ENCODE data around the gene SMIM22.

SMIM22 gene

GRCh38 chr16:4762205-4762604 lies 33.0 kb upstream of the SMIM22 start:
- H2AFZ ChIP-seq (ENCODE audit: low read depth, low read length) = no peak overlapping the region
- H3K36me3 ChIP-seq (ENCODE audit: insufficient read depth, low read length) = peaks cover 55% of the 10 kb centered on the region
- H3K4me1 ChIP-seq (ENCODE audit: insufficient read depth, low read length) = peaks cover 10% of the 10 kb centered on the region
- H3K9me3 ChIP-seq (ENCODE audit: low read length) = no peaks in the 10 kb centered on the region
- no peaks in the 10 kb centered on the region for H3K27me3 ChIP-seq (ENCODE audit: insufficient read depth, low read length)
- no peak overlapping the region for H3K4me3 ChIP-seq (ENCODE audit: low read length)

GRCh38 chr16:4763791-4764190 lies 31.4 kb upstream of the SMIM22 start:
- H3K36me3 ChIP-seq (ENCODE audit: insufficient read depth, low read length) = peaks cover 46% of the 10 kb centered on the region
- H2AFZ ChIP-seq (ENCODE audit: low read depth, low read length) = no peak overlapping the region
- no peak overlapping the region for H3K4me3 ChIP-seq (ENCODE audit: low read length)
- H3K27me3 ChIP-seq (ENCODE audit: insufficient read depth, low read length) = no peaks in the 10 kb centered on the region
- H3K9me3 ChIP-seq (ENCODE audit: low read length) = no peaks in the 10 kb centered on the region
- peaks cover 14% of the 10 kb centered on the region for H3K4me1 ChIP-seq (ENCODE audit: insufficient read depth, low read length)

DNA sequence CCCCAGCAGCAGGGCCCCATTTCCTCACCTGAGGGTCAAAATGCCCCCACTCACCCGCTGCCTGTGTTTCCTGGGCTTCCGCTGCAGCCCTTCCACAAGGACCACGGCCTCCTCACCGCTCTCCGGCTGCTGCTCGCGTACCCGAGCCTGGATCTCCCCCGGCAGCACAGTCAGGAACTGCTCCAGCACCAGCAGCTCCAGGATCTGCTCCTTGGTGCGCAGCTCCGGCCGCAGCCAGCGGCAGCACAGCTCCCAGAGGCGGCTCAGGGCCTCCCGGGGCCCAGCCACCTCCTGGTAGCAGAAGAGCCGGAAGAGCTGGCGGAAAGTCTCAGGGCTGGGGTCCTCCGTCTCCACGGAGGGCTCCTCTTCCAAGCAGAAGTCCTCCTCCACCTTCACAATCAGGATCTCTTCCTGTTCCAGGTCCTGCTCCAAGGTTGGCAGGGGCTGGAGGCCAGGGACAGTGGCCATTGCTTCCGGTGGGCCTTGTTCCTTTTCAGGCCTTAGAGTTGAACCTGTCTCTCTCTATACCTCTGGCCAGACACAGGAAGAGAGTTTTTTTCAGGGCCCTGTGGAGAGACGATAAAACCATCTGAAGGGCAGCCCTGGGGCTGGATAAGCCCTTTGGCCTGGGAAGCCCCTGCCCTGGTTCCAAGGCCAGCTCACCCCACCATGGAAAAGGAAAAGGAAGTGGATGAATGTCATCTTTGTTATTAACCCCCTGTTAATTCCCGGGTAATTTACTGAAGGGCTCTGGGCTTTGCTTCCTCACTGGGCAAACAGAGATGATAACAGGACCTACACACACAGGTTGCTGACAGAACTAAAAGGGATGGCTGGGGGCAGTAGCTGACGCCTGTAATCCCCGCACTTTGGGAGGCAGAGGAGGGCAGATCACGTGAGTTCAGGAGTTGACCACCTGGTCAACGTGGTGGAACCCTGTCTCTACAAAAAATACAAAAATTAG lies 29.4 kb upstream of the SMIM22 start:
- Histone ChIP-seq H2AFZ (ENCODE audit: low read depth, low read length) (no peak overlapping the region), H3K36me3 (ENCODE audit: insufficient read depth, low read length) (peaks cover 30% of the 10 kb centered on the region), H3K4me3 (ENCODE audit: low read length) (peak overlapping the region; percentile 73)

DNA sequence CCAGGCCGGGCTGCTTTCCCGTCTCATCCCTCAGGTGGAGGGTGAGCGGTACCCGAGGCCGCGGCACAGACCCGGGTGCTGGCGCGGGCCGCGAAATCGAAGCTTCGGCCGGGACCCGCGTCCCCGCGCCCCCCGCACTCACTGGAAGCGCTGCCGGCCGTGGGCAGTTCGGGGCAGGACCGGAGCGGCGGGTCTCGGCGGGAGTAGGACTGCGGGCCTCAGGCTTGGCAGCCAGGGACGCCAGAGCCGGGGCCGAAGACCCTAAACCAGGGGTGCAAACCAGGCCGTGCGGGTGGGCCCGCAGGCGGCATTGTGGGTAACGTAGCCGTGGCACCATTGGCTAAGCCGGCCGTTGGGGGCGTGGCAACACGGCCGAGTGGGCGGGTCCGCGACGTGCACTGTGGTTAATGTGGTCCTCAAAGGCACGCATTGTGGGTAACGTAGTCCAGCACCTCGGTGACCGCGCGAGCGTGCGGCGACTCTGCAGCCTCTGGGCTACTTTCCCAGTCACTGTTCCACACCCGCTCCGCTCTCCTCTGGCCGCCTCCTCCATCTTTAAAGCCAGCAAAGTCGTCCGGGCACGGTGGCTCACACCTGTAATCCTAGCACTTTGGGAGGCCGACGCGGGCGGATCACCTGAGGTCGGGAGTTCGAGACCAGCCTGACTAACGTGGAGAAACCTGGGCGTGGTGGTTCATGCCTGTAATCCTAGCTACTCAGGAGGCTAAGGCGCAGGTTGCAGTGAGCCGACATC lies 28.1 kb upstream of the SMIM22 start, which contains the start of gene ZNF500:
Gene ZNF500, minus strand, starts transcription at position 288 of the 754 bp plus-strand sequence. CDS start 1,184 bp downstream, outside the sequence.
- Histone ChIP-seq H3K9me3 (ENCODE audit: low read length) (no peaks in the 10 kb centered on the region), H2AFZ (ENCODE audit: low read depth, low read length) (peak within 1 kb of the TSS; percentile 73), H3K27me3 (ENCODE audit: insufficient read depth, low read length) (no peaks in the 10 kb centered on the region), H3K4me3 (ENCODE audit: low read length) (peak within 1 kb of the TSS; percentile 73), H3K36me3 (ENCODE audit: insufficient read depth, low read length) (peaks cover 23% of the 10 kb centered on the region), H3K4me1 (ENCODE audit: insufficient read depth, low read length) (peaks cover 14% of the 10 kb centered on the region)

More for the DNA sequence above, 29.4 kb upstream of the SMIM22 start:
- Histone ChIP-seq H3K4me1 (ENCODE audit: insufficient read depth, low read length) (peaks cover 14% of the 10 kb centered on the region), H3K27me3 (ENCODE audit: insufficient read depth, low read length) (no peaks in the 10 kb centered on the region), H3K9me3 (ENCODE audit: low read length) (no peaks in the 10 kb centered on the region)

DNA sequence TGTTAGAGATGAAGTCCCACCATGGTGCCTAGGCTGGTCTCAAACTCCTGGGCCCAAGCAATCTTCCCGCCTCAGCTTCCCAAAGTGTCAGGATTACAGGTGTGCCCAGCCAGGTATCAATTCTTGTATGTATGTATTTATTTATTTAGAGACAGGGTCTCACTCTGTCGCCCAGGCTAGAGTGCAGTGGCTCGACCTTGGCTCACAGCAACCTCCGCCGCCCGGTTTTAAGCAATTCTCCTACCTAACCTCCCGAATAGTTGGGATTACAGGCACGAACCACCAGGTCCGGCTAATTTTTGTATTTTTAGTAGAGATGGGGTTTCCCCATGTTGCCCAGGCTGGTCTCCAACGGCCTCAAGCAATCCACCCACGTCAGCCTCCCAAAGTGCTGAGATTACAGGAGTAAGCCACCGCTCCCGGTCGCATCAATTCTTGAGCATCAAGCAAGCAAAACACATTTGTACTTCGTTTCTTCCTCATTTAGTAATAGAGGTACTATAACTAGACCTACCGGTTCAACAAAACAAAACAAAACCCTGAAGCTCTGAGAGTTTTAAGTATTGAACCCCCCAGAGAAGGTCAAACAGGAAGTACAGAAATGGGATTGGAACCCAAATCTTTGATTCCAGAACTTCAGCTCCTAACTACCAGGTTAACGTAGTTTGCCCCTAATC lies 27.2 kb upstream of the SMIM22 start:
- Histone ChIP-seq H3K27me3 (ENCODE audit: insufficient read depth, low read length) (no peaks in the 10 kb centered on the region), H3K4me3 (ENCODE audit: low read length) (peak overlapping the region; percentile 41), H3K9me3 (ENCODE audit: low read length) (no peaks in the 10 kb centered on the region)

GRCh38 chr16:4768549-4769305 lies 26.4 kb upstream of the SMIM22 start:
- Histone ChIP-seq H3K4me3 (ENCODE audit: low read length) (peak overlapping the region; percentile 41), H3K9me3 (ENCODE audit: low read length) (no peaks in the 10 kb centered on the region), H3K36me3 (ENCODE audit: insufficient read depth, low read length) (peaks cover 13% of the 10 kb centered on the region), H3K27me3 (ENCODE audit: insufficient read depth, low read length) (no peaks in the 10 kb centered on the region), H2AFZ (ENCODE audit: low read depth, low read length) (peak overlapping the region; percentile 50), H3K4me1 (ENCODE audit: insufficient read depth, low read length) (peaks cover 14% of the 10 kb centered on the region)

More for the DNA sequence above, 27.2 kb upstream of the SMIM22 start:
- Histone ChIP-seq H3K4me1 (ENCODE audit: insufficient read depth, low read length) (peaks cover 14% of the 10 kb centered on the region), H2AFZ (ENCODE audit: low read depth, low read length) (peak overlapping the region; percentile 50), H3K36me3 (ENCODE audit: insufficient read depth, low read length) (peaks cover 20% of the 10 kb centered on the region)

- H3K4me3 ChIP-seq (ENCODE audit: low read length) = peak overlapping the region; percentile 33
Observed at GRCh38 chr16:4769306-4769638, 25.9 kb upstream of the SMIM22 start.

DNA sequence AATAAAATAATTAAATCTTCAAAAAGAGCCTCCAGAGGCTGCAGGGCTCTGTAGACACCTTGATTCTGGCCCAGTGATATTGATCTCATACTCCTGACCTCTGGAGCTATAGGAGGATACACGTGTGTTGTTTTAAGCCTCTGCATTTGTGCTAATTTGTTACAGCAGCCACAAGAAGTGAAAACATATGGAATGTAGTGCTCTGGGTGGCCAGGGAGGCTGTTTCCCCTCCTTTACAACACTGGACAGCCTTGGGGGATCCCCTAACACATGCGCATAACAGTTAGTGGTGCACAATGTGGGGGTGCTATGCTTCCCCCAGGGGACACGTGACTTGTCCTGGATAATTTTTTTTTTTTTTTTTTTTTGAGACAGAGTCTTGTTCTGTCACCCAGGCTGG lies 23.5 kb upstream of the SMIM22 start:
- H3K36me3 ChIP-seq (ENCODE audit: insufficient read depth, low read length) = no peaks in the 10 kb centered on the region
- H3K4me1 ChIP-seq (ENCODE audit: insufficient read depth, low read length) = peaks cover 4% of the 10 kb centered on the region
- H2AFZ ChIP-seq (ENCODE audit: low read depth, low read length) = no peak overlapping the region
- H3K9me3 ChIP-seq (ENCODE audit: low read length) = peaks cover 5% of the 10 kb centered on the region
- no peak overlapping the region for H3K4me3 ChIP-seq (ENCODE audit: low read length)
- no peaks in the 10 kb centered on the region for H3K27me3 ChIP-seq (ENCODE audit: insufficient read depth, low read length)

More at GRCh38 chr16:4769306-4769638, 25.9 kb upstream of the SMIM22 start:
- Histone ChIP-seq H2AFZ (ENCODE audit: low read depth, low read length) (peak overlapping the region; percentile 50), H3K36me3 (ENCODE audit: insufficient read depth, low read length) (peaks cover 8% of the 10 kb centered on the region), H3K9me3 (ENCODE audit: low read length) (no peaks in the 10 kb centered on the region), H3K27me3 (ENCODE audit: insufficient read depth, low read length) (no peaks in the 10 kb centered on the region), H3K4me1 (ENCODE audit: insufficient read depth, low read length) (peaks cover 14% of the 10 kb centered on the region)

DNA sequence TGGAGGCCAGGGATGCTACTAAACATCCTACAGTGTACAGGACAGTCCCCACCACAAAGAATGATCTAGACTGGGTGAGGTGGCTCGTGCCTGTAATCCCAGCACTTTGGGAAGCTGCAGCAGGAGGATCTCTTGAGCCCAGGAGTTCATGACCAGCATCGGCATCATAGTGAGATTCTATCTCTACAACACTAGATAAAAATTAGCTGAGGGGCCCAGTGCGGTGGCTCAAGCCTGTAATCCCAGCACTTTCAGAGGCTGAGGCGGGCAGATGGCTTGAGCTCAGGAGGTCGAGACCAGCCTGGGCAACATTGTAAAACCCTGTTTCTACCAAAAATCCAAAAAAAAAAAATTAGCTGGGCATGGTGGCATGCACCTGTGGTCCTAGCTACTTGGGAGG lies 22.8 kb upstream of the SMIM22 start:
- Histone ChIP-seq H3K4me3 (ENCODE audit: low read length) (no peak overlapping the region), H3K9me3 (ENCODE audit: low read length) (peaks cover 5% of the 10 kb centered on the region), H2AFZ (ENCODE audit: low read depth, low read length) (no peak overlapping the region), H3K27me3 (ENCODE audit: insufficient read depth, low read length) (no peaks in the 10 kb centered on the region), H3K36me3 (ENCODE audit: insufficient read depth, low read length) (no peaks in the 10 kb centered on the region), H3K4me1 (ENCODE audit: insufficient read depth, low read length) (peaks cover 4% of the 10 kb centered on the region)

GRCh38 chr16:4775005-4775404 lies 20.2 kb upstream of the SMIM22 start:
- H3K27me3 ChIP-seq (ENCODE audit: insufficient read depth, low read length) = no peaks in the 10 kb centered on the region
- H3K4me1 ChIP-seq (ENCODE audit: insufficient read depth, low read length) = no peaks in the 10 kb centered on the region
- no peak overlapping the region for H3K4me3 ChIP-seq (ENCODE audit: low read length)
- peaks cover 5% of the 10 kb centered on the region for H3K9me3 ChIP-seq (ENCODE audit: low read length)
- H2AFZ ChIP-seq (ENCODE audit: low read depth, low read length) = no peak overlapping the region
- no peaks in the 10 kb centered on the region for H3K36me3 ChIP-seq (ENCODE audit: insufficient read depth, low read length)

- Histone ChIP-seq H3K9me3 (ENCODE audit: low read length) (peaks cover 5% of the 10 kb centered on the region), H3K4me1 (ENCODE audit: insufficient read depth, low read length) (no peaks in the 10 kb centered on the region), H3K4me3 (ENCODE audit: low read length) (no peak overlapping the region), H3K27me3 (ENCODE audit: insufficient read depth, low read length) (no peaks in the 10 kb centered on the region), H3K36me3 (ENCODE audit: insufficient read depth, low read length) (no peaks in the 10 kb centered on the region), H2AFZ (ENCODE audit: low read depth, low read length) (no peak overlapping the region)
Observed at GRCh38 chr16:4776141-4776705, 18.9 kb upstream of the SMIM22 start.
